HG02970 (cell line): ENCODE measurements around the gene TOP3A.
A peak's percentile ranks its signal among the peaks of the same experiment; 100 is the strongest.

ENCODE experiments used
- ATAC-seq: cut with Tn5 transposase; IDR thresholded peaks from one replicate; pipeline ENCODE4 v1.9.1; 2021; ENCODE audit warnings: mild to moderate bottlenecking, moderate library complexity, moderate number of reproducible peaks; ENCODE audit not compliant: unreplicated experiment, low FRiP score

The TOP3A gene

GRCh38 chr17:18281788-18282187, 33.0 kb downstream of the TOP3A start:
- ATAC-seq = no peak

DNA sequence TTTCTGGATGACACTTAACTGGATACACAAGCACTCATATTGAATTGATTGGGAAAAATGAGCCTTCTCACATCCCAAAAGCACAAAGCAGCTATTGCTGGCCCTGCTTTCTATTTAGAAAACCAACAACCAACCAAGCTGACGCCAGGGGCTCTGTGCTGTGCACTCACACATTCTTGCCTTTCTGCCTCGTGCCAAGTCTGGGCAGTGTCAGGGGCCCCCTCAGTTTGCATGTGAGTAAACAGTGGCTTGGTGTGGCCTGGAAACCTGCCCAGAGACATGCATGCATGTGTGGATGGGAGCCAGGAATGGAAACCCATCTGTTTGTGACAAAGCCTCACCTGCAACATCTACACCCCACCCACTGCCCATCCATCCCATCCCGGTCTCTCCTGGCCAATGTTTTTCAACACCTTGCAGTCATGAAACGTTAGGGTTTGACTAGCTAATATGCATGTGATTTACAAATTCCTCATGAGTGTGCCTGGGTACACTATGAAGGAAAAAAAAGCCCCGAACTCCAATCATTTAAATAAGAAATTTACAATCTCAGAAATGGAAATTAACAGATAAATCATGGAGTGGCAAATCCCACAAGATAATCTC, 33.9 kb downstream of the TOP3A start:
- no peak for ATAC-seq

GRCh38 chr17:18280249-18280648, 34.5 kb downstream of the TOP3A start:
- no peak for ATAC-seq

GRCh38 chr17:18278867-18279266, 35.9 kb downstream of the TOP3A start:
- ATAC-seq = no peak

GRCh38 chr17:18277076-18277475, 37.7 kb downstream of the TOP3A start:
- ATAC-seq = no peak

DNA sequence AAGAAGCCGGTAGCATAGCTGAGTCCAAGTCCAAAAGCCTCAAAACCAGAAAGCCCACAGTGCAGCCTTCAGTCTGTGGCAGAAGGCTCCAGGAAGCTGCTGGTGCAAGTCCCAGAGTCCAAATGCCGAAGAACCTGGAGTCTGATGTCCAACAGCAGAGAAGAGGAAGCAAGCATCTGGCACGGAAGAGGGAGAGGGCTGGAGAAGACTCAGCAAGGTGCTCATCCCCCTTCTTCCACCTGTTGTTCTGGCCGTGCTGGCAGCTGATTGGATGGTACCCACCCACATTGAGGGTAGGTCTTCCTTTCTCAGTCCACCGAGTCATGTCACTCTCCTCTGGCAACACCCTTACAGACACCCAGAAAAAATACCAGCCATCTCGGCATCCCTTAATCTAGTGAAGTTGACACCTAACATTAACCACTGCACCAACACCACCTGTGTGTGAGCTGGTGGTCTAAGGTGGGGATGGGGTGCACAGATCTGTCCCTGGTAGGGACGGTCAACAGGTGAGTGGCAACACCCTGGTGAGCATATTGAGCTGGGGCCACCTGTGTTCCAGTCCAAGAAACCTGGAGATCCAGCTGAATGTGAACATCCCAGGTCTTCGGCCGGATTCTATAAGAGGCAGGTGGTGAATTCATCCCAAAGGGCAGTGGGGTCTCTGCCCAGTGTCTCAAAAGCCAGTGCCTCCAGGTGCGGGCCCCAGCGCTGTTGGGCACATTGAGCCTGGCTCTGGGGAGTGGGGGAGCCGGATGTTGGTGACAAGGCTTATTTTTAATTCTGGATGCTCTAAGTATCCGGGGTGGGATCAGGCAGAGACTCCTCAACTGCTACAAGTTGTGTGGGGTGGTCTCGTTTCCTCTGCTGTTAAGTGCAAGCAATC, 44.5 kb downstream of the TOP3A start:
- no peak for ATAC-seq

DNA sequence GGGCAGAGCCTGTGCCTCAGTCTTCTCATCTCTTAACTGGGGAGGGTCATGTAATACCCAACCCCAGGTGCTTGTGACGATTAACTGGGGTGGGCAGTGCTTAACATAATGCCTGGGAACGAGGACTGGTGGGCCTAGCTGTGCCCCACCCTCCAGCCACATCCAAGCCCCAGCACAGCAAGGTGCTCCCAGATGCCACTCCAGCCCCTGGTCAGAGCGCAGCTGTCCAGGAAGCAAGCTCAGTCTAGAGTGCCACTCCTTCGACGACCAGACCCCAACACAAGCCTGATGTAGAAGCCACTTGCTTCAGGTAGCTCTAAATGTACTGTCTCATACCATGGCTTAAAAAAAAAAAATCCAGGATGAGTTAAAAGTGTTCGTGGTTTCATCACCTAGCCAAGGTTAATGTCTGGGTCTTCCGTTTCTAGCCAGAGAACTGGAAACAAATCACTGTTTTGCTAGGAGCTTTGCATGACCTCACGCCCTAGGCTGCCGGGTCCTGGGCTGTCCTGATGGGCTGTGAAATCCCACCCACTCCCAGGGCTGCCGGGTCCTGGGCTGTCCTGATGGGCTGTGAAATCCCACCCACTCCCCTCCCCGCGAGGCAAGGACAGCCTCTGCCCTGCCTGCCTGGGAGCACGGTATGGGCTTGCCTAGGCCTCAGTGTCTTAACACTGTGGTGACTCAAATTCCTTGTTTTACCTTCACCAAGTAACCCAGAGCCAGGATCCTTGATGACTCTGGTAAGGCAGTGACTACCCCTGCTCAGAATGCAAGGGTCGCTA, 46.7 kb downstream of the TOP3A start:
- no peak for ATAC-seq

GRCh38 chr17:18267366-18267765, 47.4 kb downstream of the TOP3A start:
- ATAC-seq = no peak

DNA sequence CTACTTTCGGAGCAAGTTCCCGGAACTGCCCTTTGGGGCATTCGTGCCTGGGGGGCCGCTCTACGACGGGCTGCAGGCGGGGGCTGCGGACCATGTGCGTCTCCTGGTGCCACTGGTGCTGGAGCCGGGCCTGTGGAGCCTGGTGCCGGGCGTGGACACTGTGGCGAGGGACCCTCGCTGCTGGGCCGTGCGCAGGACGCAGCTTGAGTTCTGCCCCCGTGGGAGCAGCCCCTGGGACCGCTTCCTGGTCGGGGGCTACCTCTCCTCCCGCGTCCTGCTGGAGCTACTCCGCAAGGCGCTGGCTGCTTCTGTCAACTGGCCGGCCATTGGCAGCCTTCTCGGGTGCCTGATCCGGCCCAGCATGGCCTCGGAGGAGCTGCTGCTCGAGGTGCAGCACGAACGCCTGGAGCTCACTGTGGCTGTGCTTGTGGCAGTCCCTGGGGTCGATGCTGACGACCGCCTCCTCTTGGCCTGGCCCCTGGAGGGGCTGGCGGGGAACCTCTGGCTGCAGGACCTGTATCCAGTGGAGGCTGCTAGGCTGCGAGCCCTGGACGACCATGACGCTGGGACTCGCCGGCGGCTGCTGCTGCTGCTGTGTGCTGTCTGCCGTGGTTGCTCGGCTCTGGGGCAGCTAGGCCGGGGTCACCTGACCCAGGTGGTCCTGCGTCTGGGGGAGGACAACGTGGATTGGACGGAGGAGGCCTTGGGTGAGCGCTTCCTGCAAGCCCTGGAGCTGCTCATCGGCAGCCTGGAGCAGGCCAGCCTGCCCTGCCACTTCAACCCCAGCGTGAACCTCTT, 50.7 kb downstream of the TOP3A start:
- ATAC-seq = no peak

GRCh38 chr17:18262641-18263040, 52.2 kb downstream of the TOP3A start:
- no peak for ATAC-seq

DNA sequence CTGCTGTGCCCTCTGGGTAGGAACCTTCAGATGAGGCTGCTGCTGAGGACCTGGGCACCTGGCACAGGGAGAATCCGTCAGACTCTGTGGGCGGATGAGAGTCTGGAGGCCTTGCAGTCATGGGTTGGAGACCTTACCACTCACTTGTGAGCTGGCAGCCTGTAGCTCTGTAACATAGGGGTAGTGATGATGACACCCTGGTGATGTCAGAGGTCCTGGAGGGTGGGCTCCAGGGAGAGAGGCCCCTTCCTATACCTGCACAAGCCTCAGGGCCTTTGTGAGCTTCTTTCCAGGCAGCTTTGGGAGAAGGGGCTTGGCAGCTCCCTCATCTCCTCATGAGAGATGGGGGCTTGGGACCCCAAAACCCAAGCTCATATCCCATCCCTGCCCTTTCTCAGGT, 52.7 kb downstream of the TOP3A start:
- no peak for ATAC-seq

GRCh38 chr17:18261659-18262058, 53.1 kb downstream of the TOP3A start:
- no peak for ATAC-seq

GRCh38 chr17:18261146-18261515, 53.7 kb downstream of the TOP3A start:
- no peak for ATAC-seq

DNA sequence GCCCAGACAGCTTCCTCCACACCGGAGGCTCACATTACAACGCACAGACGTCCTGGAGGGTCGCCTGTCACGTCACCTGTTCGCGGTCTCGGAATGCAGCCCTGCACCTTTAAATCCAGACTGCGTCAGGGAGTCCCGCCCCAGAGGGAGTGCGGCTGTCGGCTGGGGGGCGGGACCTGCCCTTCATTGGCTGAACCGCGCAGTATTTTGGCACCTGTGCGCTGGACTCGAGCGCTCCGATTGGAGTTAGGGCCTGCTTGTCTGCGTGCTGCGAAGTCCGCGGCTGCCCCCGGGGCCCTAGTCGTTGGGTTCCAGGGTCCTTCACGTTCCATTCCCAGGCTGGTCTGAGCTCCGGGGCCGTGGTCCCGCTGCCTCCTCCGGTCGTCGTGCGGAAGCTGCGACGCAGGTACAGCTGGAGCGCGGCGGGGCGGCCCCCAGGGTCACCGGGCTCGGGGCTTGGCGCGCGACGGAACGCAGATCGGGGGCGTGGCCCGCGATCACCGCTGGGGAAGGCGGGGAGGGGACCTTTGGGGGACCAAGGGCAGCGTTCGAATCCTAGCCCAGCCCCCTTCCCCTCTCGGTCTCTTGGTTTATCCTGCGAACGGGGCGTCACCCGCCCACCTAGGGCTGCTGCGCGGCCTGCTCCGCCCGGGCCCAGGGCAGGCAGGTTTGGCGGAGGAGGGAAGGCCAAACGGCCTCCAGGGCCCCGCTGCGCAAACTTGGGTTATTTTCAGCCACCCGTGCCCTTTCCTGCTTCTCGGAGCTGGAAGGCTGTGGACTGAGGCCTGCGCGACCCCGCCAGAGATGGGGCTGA, 54.3 kb downstream of the TOP3A start, which contains the start of gene MIEF2:
Gene MIEF2, plus strand, starts transcription at position 331 of the 814 bp plus-strand sequence. CDS start 2,059 bp downstream, outside the sequence.
- ATAC-seq = peak; percentile 68

DNA sequence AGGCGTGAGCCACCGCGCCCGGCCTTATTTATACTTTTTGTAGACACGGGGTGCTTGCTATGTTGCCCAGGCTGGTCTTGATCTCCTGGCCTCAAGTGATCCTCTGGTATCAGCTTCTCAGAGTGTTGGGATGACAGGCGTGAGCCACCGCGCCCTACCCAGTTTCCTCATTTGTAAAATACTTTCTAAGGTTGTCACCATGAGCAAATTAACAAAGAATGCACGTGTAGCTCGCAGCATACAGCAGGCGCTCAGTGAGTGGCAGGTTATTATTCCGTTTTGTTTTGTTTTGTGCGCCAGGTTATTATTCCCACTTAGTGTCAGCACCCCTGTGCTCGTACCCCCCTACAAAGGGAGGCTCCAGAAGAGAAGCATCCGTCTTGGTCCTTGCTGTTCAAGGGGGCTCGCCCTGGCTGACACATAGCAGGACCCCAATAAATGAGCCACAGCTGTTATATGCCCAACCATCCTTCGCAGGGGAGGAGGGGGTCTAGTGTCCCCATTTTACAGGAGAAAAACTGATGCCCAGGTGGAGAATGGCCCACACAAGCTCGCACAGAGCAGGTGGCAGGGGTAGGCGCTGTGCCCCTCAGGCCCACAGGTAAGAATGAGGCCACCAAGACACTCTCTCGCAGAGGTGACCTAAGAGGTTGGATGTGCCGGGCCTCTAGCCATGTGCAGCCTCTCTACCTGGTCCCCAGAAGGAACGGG, 55.0 kb downstream of the TOP3A start:
- ATAC-seq = no peak

DNA sequence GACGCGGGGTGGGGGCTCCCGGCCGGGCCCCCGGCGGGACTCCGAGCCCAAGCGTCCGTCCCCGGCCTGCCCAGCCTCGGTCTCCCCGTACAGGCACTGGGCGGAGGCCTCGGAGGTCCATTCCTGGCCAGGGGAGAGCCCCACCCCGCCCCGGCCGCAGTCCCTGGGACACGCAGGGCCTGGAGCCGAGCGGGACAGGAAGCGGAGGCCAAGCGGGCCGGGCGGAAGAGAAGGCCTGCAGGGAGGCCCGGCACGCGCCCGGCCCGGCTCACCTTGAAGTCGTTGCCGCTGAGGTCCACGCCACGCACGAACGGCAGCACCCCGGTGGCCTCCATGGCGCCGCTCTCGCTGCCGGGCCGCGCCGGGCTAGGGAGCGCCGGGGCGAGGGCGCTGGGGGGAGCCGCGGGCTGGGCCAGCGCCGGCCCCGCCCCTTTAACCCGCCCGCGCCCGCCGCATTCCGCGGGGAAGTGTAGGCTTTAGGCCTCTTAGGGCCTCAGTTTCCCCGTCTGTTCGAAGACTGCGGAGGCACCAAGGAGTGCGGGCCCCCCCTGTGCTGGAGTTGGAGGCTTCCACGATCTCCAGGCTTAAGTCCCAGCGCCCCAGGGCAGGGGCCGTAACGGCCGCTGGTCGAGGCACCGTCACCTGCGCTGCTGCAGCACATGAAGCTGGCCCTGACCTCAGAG, 56.3 kb downstream of the TOP3A start, which contains the start of gene FLII:
Gene FLII, minus strand, starts transcription at position 383 of the 683 bp plus-strand sequence. Its CDS starts 48 bp downstream, at position 335.
- ATAC-seq = no peak

GRCh38 chr17:18257982-18258355, 56.8 kb downstream of the TOP3A start:
- no peak for ATAC-seq

DNA sequence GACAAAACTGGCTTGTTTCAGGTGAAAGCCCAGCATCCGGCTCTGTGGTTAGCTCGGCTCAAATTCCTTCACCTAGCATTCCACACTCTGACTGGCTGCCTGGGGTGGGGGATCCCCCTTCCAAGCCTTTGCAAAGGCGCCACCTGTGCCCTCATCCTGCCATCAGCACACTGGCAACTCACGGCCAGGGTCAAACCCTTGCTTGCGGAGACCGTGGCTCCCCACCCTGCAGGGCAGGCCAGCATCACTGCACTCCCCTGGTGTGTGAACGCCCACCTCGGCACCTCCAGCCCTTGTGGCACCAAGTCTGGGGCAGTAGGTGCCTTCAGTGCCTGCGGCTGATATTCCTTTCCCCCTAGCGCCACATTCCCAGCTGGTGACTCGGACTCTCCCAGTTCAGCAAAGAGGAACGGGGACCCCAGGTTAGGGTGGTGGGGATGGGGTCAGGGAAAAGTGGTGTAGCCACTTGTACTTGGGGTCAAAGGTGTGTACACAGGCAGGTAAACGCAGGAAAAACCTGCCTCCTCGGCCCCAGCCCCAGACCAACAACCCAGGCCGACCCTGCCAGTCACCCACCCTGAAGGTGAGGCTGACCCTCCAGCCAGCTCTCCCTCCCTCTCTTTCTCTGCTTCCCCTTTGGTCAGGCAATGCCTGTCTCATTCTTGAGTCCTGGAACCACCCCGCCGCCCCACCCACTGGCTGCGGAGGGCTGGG, 57.4 kb downstream of the TOP3A start:
- ATAC-seq = no peak
